ENCODE data around the gene ORMDL3.
A peak's percentile ranks its signal among the peaks of the same experiment; 100 is the strongest.

ORMDL3 gene

GRCh38 chr17:39927101-39927928 is at the start of gene ORMDL3, which contains the start of gene LRRC3C (continued):
- TF ChIP-seq ZBTB21 (tag by site-specific recombination; IDR thresholded peaks at IDR 0.05) (peak; percentile 97), ZFP41 (tag by site-specific recombination; IDR thresholded peaks at IDR 0.05; ENCODE audit: borderline replicate concordance) (no peak), KLF10 (tag by site-specific recombination; IDR thresholded peaks at IDR 0.05) (peak; percentile 51), PRDM6 (tag by site-specific recombination; IDR thresholded peaks at IDR 0.05) (no peak), IKZF3 (tag by site-specific recombination; IDR thresholded peaks at IDR 0.05) (peak; percentile 80)

- Histone ChIP-seq H3K36me3 (ENCODE audit: control insufficient read depth in 2 of 2, insufficient read depth in 1 of 2, low read length in 2 of 2) (no peaks in the 10 kb centered on the region), H3K9me3 (ENCODE audit: control insufficient read depth, insufficient read depth, low read depth, low read length) (no peaks in the 10 kb centered on the region), H3K4me1 (ENCODE audit: control insufficient read depth, insufficient read depth, low read length) (no peaks in the 10 kb centered on the region), H3K27ac (ENCODE audit: extremely low read depth, low read depth, low read length) (no peak overlapping the region), H3K4me3 (ENCODE audit: low read depth, low read length) (no peak overlapping the region)
- CTCF ChIA-PET, result interaction anchor here (0.6 to 5.5 kb wide), 6 partner anchors 18 to 1285 kb away, joined by 3 to 36 read pairs (median 4); no protein-coding TSS in a partner anchor
- TF ChIP-seq ZNF221 (tag by site-specific recombination; IDR thresholded peaks at IDR 0.05; ENCODE audit: borderline replicate concordance) (no peak), ZNF266 (tag by site-specific recombination; IDR thresholded peaks at IDR 0.05; ENCODE audit: low read depth) (no peak), ZNF449 (tag by site-specific recombination; IDR thresholded peaks at IDR 0.05) (peak; percentile 51; the same call in 1 of the 2 replicates), ZNF394 (tag by site-specific recombination; IDR thresholded peaks at IDR 0.05; ENCODE audit: borderline replicate concordance) (peak; percentile 76; the same call in 1 of the 2 replicates), SP7 (tag by site-specific recombination; IDR thresholded peaks at IDR 0.05) (no peak), ZBTB44 (tag by site-specific recombination; IDR thresholded peaks at IDR 0.05) (no peak)
- POLR2A ChIA-PET, result interaction anchor here (0.6 kb wide), 1 partner anchor 59 kb away, joined by 3 read pairs; no protein-coding TSS in a partner anchor
Observed at GRCh38 chr17:39975801-39976200, 48.4 kb upstream of the ORMDL3 start.

- H3K36me3 ChIP-seq (ENCODE audit: control insufficient read depth in 2 of 2, insufficient read depth in 1 of 2, low read length in 2 of 2), result no peaks in the 10 kb centered on the region
- no peak overlapping the region for H3K27ac ChIP-seq (ENCODE audit: extremely low read depth, low read depth, low read length)
- no peaks in the 10 kb centered on the region for H3K4me1 ChIP-seq (ENCODE audit: control insufficient read depth, insufficient read depth, low read length)
- no peak overlapping the region for H3K4me3 ChIP-seq (ENCODE audit: low read depth, low read length)
- TF ChIP-seq ZBTB21 (tag by site-specific recombination; IDR thresholded peaks at IDR 0.05) (no peak), ZNF394 (tag by site-specific recombination; IDR thresholded peaks at IDR 0.05; ENCODE audit: borderline replicate concordance) (no peak), CTCF (tag by site-specific recombination; IDR thresholded peaks at IDR 0.05) (no peak), ZSCAN5A (tag by site-specific recombination; IDR thresholded peaks at IDR 0.05) (no peak), ZNF473 (tag by site-specific recombination; IDR thresholded peaks at IDR 0.05) (no peak), ZNF112 (tag by site-specific recombination; IDR thresholded peaks at IDR 0.05) (no peak), ZNF664 (tag by site-specific recombination; IDR thresholded peaks at IDR 0.05) (no peak)
- CTCF ChIA-PET, result interaction anchor here (0.7 to 5.5 kb wide), 2 partner anchors 17 to 45 kb away, joined by 5 to 36 read pairs; no protein-coding TSS in a partner anchor
- H3K9me3 ChIP-seq (ENCODE audit: control insufficient read depth, insufficient read depth, low read depth, low read length), result no peaks in the 10 kb centered on the region
- POLR2A ChIA-PET, result no interaction called here
Observed at GRCh38 chr17:39974433-39974832, 47.0 kb upstream of the ORMDL3 start.
